Fibroblast of skin of right biceps (primary cell): Measurements from ENCODE around the gene VWDE.
"Not testable (repeated sequence)": the region's sequence is repeated elsewhere in the genome, so short reads cannot be mapped to it uniquely, and the experiment has no call there.

Source experiments
- DNase-seq: peaks from one replicate; pipeline ENCODE4 v3.0.0-alpha.2; 2013

Gene VWDE

GRCh38 chr7:12403287-12404181 lies at the start of gene VWDE:
Gene VWDE, minus strand, starts transcription at chr7:12403865. Its CDS starts 149 bp downstream, at chr7:12403716.
- DNase-seq = peak; percentile 9

DNA sequence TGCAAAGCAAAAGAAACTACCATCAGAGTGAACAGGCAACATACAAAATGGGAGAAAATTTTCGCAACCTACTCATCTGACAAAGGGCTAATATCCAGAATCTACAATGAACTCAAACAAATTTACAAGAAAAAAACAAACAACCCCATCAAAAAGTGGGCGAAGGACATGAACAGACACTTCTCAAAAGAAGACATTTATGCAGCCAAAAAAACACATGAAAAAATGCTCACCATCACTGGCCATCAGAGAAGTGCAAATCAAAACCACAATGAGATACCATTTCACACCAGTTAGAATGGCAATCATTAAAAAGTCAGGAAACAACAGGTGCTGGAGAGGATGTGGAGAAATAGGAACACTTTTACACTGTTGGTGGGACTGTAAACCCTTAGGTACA lies 49.5 kb upstream of the VWDE start:
- not testable (repeated sequence) for DNase-seq

DNA sequence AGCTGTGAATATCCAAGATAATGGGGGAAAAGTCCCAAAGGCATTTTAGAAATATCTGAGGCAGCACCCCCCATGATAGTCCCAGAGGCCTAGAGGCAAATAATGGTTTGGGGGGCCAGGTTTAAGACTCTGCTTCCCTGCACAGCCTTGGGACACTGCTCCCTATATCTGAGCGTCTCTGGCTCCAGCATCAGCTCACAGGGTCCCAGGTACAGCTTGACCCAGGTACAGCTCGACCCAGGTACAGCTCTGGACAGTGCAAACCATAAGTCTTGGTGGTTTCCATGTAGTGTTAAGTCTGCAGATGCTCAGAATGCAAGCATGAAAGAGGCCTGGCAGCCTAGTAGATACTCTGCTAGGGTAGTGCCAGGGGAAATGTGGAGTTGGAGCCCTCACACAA lies 47.0 kb upstream of the VWDE start:
- DNase-seq = no peak

- no peak for DNase-seq
Observed at GRCh38 chr7:12444785-12445184, 41.1 kb upstream of the VWDE start.

DNA sequence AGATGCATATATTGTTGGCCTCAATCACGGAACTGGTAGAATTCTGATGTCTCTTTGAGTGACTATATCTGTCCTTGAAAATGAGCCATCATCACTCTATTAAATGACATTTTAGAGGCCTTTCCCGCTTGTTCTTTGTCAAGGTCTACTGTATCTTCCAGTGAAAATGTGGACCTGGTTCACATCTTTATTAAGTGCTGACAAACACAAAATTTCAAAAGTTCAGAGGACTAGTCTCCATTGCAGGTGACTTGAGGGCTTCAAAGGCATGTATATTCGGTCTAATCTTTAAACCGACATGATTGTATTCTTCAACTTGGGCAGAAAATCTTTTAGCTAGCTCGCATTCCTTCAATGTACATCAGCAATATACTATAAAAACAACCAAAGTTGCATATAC lies 36.6 kb upstream of the VWDE start:
- no peak for DNase-seq

DNA sequence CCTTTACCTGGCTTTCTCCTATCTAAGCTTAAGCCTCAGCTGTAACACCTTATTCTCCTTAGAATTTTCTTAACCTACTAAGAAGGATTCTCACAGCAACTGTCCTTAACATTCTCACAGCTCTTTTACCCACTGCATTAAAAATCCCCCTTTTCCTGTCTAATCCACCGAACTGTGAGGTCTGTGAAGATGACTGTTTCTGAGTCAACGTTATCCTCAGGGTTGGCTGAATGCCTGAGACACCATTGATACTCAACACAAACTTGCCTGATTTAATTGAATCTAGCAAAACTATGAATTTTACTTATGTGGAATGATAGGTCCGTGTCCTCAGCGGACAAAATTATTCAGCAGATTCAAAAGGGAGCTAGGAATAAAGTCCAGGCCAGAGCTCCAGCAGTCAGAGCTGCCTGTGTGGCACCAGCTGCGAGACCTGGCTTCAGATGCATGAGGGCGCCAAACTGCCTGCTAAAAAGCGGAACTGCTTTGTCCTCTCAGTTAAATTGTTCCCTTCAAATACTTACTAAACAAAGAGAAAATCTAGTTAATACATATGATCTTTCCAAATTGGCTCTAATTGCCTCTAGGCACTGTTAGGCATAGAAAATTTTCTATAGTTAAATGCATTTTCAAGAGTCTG lies 33.4 kb upstream of the VWDE start:
- DNase-seq = peak; percentile 81

DNA sequence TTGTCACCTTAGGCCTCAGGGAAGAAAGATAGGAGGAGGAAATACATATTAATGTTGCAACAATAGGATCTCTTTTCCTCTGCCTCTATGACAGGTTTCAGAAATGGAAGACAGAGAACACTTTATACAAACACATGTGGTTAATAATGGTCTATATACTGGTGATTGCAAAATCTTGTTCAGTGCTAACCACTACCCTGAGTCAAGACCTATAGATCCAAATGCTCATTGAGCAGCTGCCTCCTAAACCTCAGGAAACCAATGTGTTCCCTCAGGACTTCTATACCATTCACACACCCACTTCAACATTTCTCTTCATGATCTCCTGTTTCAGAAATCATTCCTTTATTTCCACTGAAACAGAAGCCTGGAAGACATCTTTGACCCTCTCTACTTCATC lies 32.5 kb upstream of the VWDE start:
- DNase-seq = peak; percentile 44

DNA sequence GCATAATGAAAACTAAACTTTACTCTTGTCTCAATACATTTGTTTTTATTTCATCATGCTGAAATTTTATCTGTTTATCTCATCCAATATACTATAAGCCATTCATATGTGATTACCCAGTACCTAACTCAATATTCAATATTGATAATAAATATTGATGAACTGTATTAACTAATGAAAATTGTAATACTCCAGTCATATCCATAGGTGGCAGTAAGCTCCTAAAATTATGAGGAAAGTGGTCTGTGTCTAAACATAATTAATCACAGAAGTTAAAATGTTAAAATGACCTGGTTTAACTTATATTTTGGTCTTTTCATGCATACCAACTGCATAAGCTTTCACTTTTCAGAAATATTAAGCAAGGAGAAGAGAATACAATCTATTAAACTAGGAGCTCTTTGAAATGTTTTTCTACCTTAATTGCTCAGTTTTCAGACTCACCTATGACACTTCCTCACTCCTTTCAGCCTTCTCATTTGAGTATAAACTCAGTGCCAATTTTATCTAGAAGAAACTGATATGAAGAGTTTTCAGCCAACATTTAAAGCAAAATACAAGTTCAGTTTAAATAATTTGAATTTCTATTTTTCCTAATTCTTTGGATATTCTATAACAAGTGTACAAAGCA lies 30.5 kb upstream of the VWDE start:
- no peak for DNase-seq

- DNase-seq = no peak
Observed at GRCh38 chr7:12431886-12432556, 28.4 kb upstream of the VWDE start.

GRCh38 chr7:12425311-12425710 lies 21.6 kb upstream of the VWDE start:
- DNase-seq = no peak

- DNase-seq = no peak
Observed at GRCh38 chr7:12423997-12424745, 20.5 kb upstream of the VWDE start.

- DNase-seq = peak; percentile 80
Observed at GRCh38 chr7:12423355-12423996, 19.8 kb upstream of the VWDE start.

DNA sequence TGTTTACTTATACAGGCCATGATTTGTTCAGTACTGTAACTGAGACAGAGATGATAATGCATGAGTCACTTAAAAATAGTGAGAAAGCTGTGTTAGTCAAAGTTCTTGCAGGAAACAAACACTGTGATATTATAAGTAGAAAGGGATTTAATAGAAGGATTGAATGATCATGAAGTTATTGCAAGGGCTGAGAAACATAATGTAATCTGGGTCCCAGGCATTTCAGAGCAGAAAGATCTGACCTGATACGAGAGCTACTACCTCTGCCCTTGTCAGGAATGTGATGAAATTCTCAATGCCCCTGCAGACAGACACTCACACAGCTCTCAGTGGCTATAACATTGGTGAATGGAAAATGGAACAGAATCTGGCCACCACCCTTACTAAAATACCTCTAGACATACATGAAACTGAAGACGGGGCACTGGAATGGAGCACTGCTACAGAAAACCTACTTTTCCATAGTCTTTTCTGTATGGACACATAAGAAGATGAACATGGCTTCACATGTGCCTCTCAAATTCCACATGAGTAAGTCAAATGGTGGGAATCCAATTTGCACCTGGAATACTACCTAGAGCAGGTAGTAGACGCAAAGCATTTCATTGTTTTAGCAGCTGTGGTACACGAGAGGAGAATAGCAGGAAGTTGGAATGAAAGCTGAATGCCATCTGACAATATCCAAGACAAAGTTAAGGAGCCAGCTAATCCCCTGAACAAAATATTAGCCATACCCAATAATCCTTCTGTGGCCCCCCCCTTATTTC lies 19.1 kb upstream of the VWDE start:
- peak; percentile 21 for DNase-seq

GRCh38 chr7:12418452-12418851 lies 14.8 kb upstream of the VWDE start:
- no peak for DNase-seq

DNA sequence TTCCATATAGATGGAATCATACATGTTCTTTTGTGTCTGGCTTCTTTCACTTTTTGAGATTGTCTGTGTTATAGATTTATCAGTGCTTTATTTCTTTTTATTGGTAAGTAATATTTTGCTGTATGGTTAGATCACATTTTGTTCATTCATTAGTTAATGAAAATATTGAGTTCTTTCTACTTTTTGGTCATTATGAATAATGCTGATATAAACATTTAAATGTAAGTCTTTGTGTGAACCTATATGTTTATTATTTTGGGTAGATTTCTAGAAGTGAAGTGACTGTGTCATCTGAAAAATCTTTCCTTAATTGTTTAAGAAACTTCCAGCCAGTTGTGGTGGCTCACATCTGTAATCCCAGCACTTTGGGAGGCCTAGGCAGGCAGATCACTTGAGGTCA lies 11.4 kb upstream of the VWDE start:
- DNase-seq = no peak

DNA sequence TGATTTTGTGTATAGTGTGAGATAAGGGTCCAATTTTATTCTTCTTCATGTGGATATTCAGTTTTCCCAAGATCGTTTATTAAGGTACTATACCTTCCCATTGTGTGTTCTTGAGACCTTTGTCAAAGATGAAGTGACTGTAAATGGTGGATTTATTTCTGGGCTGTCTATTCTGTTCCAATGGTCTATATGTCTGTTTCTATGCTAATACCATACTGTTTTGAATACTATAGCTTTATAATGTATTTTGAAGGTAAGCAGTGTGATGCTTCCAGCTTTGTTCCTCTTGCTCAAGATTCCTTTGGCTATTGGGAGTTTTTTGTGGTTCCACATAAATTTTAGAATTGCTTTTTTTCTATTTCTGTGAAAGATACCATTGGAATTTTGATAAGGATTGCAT lies 8.7 kb upstream of the VWDE start:
- DNase-seq = no peak

- DNase-seq = no peak
Observed at GRCh38 chr7:12410523-12410922, 6.9 kb upstream of the VWDE start.

DNA sequence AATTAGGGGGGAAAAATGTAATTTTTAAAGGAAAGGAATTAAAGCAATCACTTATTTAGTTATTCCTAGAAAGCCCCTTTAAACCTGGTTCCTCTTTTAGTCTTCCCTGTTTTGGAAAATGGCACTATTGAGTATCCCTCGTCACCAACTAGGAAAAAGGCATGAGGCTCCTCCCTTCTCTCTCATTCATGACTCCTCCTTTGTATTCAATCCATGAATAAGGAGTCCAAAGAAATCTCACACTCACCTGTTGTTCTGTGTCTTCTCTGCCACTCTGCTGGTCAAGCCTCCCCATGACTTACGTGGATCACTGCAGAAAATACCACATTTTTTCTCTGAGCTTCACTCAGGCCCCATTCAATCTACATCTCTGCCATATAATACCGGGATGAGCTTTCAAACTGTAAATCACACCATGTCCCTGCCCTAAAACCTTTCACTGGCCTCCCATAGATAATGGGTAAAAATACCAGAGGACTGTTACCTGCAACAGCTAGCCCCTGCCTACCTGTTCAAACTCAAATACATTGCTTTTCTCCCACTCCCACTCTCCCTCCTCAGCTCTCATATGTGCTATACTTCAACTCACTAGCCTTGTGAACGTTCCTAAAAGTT lies 5.5 kb upstream of the VWDE start:
- no peak for DNase-seq

DNA sequence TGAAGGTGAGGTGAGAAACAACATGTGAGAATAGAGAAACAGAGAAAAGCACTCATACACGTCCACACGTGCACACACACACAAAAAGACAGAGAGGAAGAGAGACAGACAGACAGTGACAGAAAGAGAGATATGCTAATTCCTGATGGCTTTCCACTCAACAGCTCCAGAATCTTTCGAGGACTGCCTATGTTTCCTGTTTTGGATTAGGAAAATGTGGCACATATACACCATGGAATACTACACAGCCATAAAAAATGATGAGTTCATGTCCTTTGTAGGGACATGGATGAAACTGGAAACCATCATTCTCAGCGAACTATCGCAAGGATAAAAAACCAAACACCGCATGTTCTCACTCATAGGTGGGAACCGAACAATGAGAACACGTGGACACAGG lies 4.0 kb upstream of the VWDE start:
- DNase-seq = not testable (repeated sequence)

DNA sequence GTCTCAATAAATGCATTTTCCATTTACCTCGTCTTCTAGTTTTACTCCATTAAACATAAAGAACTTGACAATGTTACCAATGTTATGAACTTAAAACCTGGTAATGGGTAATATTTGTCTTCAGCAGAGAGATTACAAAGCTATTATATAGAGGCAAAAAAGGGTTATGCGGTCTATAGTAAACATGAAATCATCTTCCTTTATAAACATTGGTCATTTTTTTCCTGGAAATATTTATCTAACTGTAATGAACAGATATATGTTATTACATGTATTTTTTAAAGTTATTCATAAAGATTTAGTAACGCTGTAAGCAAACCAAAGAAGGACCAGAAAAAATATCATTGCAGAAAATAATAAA lies 1.3 kb downstream of the VWDE start:
- DNase-seq = no peak
